MCF 10A (cell line): ENCODE measurements around the gene TRDMT1. TPM values are rescaled to one million over a fixed set of nuclear protein-coding genes. Genes with fewer than 3 reads are reported as not detected.

ENCODE experiments used
- BruUV-seq: library from RNA; stranded (reverse); fragments of 400-500 nt; replicated peaks from 2 replicates; lab custom pipeline; 2021; lab: Mats Ljungman, UMichigan
- CTCF ChIA-PET: fragments of 300-600 bp; sonication (Branson Sonifier 250); formaldehyde crosslinking; extraction: SDS; loops from one replicate; lab custom pipeline; 2021; ENCODE audit warnings: antibody characterized with exemption, inconsistent platforms; lab: Yijun Ruan, JAX
- POLR2A ChIA-PET: fragments of 300-600, 350-650 bp; sonication (Branson Sonifier 250); formaldehyde crosslinking; extraction: SDS; loops from one replicate; lab custom pipeline; 2020; ENCODE audit warnings: antibody characterized with exemption, inconsistent platforms; lab: Yijun Ruan, JAX
- DNase-seq: peaks from one replicate; pipeline ENCODE4 v3.0.0-alpha.2; 2018; ENCODE audit not compliant: unreplicated experiment
- H3K27ac Mint-ChIP-seq: one replicate; pipeline ENCODE4 v1.8.0; 2022; ENCODE audit warnings: mild to moderate bottlenecking, low read depth, mixed read lengths; ENCODE audit not compliant: unreplicated experiment
- H3K27me3 Mint-ChIP-seq: one replicate; pipeline ENCODE4 v1.8.0; 2022; ENCODE audit warnings: mixed read lengths; ENCODE audit not compliant: insufficient read depth, unreplicated experiment
- H3K36me3 Mint-ChIP-seq: one replicate; pipeline ENCODE4 v1.8.0; 2022; ENCODE audit warnings: mild to moderate bottlenecking, moderate library complexity, mixed read lengths; ENCODE audit not compliant: insufficient read depth, unreplicated experiment
- H3K4me1 Mint-ChIP-seq: one replicate; pipeline ENCODE4 v1.8.0; 2022; ENCODE audit warnings: mixed read lengths; ENCODE audit not compliant: insufficient read depth, unreplicated experiment
- H3K4me3 Mint-ChIP-seq: one replicate; pipeline ENCODE4 v1.8.0; 2022; ENCODE audit warnings: mild to moderate bottlenecking, moderate library complexity, mixed read lengths; ENCODE audit not compliant: unreplicated experiment
- H3K9me3 Mint-ChIP-seq: one replicate; pipeline ENCODE4 v1.8.0; 2022; ENCODE audit warnings: mixed read lengths; ENCODE audit not compliant: unreplicated experiment
- intact Hi-C: fragments of 100-400 bp; cut with micrococcal nuclease; formaldehyde crosslinking; loops from 2 replicates; pipeline ENCODE4 v1.14.1; 2022
- total RNA-seq: library from RNA; stranded (reverse); gene quantifications from 2 replicates; pipeline ENCODE4 v1.2.3, GENCODE V29; 2022
- TF ChIP-seq, protein P1 (sequence below): fragments of 200-600 bp; IDR thresholded peaks from one replicate; pipeline ENCODE4 v1.8.0; 2022; ENCODE audit warnings: antibody characterized with exemption, mild to moderate bottlenecking; ENCODE audit not compliant: unreplicated experiment

The TRDMT1 gene
- total RNA-seq, 1 experiment from 2014 or later: 8.7 TPM

DNA sequence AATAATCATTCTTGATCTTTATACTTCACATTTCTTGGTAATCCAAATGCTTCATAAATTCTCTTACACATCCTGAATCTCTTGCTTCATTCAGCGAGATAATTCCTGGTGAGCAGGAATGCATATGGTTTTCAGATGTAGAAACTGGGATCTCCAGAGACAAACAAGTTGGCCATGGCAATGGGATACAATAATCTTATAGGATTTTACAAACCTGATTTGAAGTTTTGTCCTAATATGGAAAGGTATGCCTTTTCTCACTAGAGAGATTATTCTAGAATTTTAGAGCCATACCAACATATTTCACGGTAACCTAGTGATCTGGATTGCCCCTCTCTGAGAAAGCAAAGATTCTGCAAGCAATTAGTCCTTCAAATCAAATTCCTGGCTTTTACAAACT is 13.1 kb upstream of the TRDMT1 start:
- CTCF ChIA-PET: interaction anchor here (1.3 to 1.5 kb wide), 3 partner anchors 14 to 15 kb away, joined by 4 to 11 read pairs (median 6); partner anchors contain the start of gene TRDMT1
- no peak for DNase-seq
- Mint-ChIP-seq H3K4me1 (peaks cover 30% of the 10 kb centered on the region), H3K4me3 (peak overlapping the region; percentile 67), H3K27ac (peak overlapping the region; percentile 95), H3K27me3 (no peaks in the 10 kb centered on the region), H3K36me3 (no peaks in the 10 kb centered on the region), H3K9me3 (no peaks in the 10 kb centered on the region)
- TF ChIP-seq, protein P1, sequence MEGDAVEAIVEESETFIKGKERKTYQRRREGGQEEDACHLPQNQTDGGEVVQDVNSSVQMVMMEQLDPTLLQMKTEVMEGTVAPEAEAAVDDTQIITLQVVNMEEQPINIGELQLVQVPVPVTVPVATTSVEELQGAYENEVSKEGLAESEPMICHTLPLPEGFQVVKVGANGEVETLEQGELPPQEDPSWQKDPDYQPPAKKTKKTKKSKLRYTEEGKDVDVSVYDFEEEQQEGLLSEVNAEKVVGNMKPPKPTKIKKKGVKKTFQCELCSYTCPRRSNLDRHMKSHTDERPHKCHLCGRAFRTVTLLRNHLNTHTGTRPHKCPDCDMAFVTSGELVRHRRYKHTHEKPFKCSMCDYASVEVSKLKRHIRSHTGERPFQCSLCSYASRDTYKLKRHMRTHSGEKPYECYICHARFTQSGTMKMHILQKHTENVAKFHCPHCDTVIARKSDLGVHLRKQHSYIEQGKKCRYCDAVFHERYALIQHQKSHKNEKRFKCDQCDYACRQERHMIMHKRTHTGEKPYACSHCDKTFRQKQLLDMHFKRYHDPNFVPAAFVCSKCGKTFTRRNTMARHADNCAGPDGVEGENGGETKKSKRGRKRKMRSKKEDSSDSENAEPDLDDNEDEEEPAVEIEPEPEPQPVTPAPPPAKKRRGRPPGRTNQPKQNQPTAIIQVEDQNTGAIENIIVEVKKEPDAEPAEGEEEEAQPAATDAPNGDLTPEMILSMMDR: no peak
- intact Hi-C loops: no loop called here
- BruUV-seq: no TSS peak
- POLR2A ChIA-PET: interaction anchor here (2.2 to 5.0 kb wide), 2 partner anchors 13 to 15 kb away, joined by 33 to 56 read pairs; partner anchors contain the start of genes TRDMT1 and VIM

DNA sequence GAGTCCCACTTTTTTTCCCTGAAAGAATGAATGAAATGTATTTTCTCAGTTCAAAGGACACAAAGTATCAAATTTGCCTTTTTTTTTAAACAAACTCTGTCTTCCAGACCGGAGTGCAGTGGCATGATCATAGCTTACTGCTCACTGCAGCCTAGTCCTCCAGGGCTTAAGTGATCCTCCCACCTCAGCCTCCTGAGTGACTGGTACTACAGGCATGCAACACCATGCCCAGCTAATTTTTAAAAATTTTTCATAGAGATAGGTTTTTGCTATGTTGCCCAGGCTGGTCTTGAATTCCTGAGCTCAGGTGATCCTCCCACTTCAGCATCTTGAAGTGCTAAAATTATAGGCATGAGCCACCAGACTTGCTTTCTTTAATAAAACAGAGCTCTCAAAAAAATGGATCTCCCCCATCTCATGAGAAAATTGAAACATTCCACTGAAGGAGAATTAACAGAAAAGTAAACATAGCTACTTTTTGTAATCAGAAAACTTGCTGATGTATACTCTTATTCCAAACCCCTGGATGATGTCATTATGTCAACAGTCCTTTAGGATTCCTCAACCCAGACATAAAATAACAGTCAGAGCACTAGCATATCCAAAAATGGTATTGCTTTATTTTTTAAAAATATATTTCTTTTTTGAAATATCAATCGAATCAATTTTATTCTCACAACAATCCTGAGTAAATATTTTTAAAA is 12.3 kb upstream of the TRDMT1 start:
- ChIA-PET POLR2A (interaction anchor here (0.7 to 5.0 kb wide), 3 partner anchors 12 to 365 kb away, joined by 3 to 56 read pairs (median 33); partner anchors contain the start of genes TRDMT1 and VIM), CTCF (interaction anchor here (0.6 to 1.9 kb wide), 6 partner anchors 13 to 1336 kb away, joined by 3 to 15 read pairs (median 4); partner anchors contain the start of gene TRDMT1)
- H3K4me1 Mint-ChIP-seq: peaks cover 30% of the 10 kb centered on the region
- H3K4me3 Mint-ChIP-seq: no peak overlapping the region
- H3K27me3 Mint-ChIP-seq: no peaks in the 10 kb centered on the region
- TF ChIP-seq, protein P1: no peak
- no peaks in the 10 kb centered on the region for H3K9me3 Mint-ChIP-seq
- peak; percentile 52 for DNase-seq
- intact Hi-C loops: no loop called here
- BruUV-seq: no TSS peak
- H3K36me3 Mint-ChIP-seq: no peaks in the 10 kb centered on the region
- H3K27ac Mint-ChIP-seq: no peak overlapping the region

DNA sequence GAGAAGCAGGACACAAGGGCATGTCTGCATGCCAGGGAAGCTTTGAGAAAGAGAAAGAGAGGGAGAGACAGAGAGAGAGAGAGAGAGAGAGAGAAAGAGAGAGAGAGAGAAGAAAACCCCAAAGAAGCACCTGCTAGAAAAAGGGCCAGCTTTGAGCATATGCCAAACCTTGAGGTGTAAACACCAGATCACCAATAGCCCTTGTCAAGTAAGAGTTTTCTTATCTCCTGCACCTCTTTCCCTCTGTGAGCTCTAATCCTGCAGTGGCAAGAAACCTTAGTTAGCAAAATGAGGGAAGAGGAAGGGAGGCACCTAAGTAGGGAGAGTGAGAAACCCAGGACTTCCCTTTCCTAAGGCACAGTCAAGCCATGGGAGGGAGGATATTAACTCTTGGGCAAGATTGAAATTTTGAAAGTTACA is 11.3 kb upstream of the TRDMT1 start:
- POLR2A ChIA-PET: interaction anchor here (2.2 to 5.0 kb wide), 2 partner anchors 11 to 17 kb away, joined by 33 to 56 read pairs; partner anchors contain the start of genes TRDMT1 and VIM
- H3K9me3 Mint-ChIP-seq: no peaks in the 10 kb centered on the region
- no peak for DNase-seq

DNA sequence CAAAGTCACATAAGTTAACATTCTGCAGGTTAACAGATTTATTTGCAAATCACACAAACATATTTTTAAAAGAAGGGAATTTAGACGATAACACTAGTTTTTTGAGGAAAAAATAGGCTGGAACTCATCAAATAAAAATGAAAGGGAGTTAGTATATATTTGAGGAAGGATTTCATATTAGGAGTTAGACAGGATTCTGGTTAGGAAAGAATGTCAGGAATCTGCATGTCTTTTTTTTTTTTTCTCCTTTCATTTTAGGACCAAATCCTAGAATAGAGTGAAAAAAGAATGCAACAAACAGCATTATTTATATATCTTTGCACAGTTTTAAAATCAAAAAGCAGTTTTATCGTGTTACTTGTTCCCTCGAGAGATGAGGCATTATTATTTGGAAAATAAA is 8.9 kb upstream of the TRDMT1 start:
- H3K4me3 Mint-ChIP-seq: no peak overlapping the region
- no TSS peak for BruUV-seq
- H3K36me3 Mint-ChIP-seq: no peaks in the 10 kb centered on the region
- peak overlapping the region; percentile 16 for H3K27ac Mint-ChIP-seq
- no peaks in the 10 kb centered on the region for H3K9me3 Mint-ChIP-seq
- DNase-seq: no peak
- TF ChIP-seq, protein P1: no peak
- POLR2A ChIA-PET: interaction anchor here (0.6 to 1.6 kb wide), 3 partner anchors 9 to 196 kb away, joined by 3 to 9 read pairs (median 3); partner anchors contain the start of gene TRDMT1
- H3K4me1 Mint-ChIP-seq: peaks cover 28% of the 10 kb centered on the region
- intact Hi-C loops: no loop called here
- H3K27me3 Mint-ChIP-seq: no peaks in the 10 kb centered on the region
- CTCF ChIA-PET: no interaction called here

More for the DNA sequence above, 11.3 kb upstream of the TRDMT1 start:
- Mint-ChIP-seq H3K27ac (no peak overlapping the region), H3K4me1 (peaks cover 30% of the 10 kb centered on the region), H3K36me3 (no peaks in the 10 kb centered on the region), H3K27me3 (no peaks in the 10 kb centered on the region), H3K4me3 (no peak overlapping the region)
- TF ChIP-seq, protein P1: no peak
- no TSS peak for BruUV-seq
- intact Hi-C loops: no loop called here
- CTCF ChIA-PET: interaction anchor here (0.9 to 1.9 kb wide), 2 partner anchors 12 to 278 kb away, joined by 3 to 15 read pairs; partner anchors contain the start of gene TRDMT1
